Peyer's patch (tissue), 4 donors: ENCODE data around the gene NIN. TPM values are rescaled to one million over a fixed set of nuclear protein-coding genes. Genes with fewer than 3 reads are reported as not detected.

Experiments used
- DNase-seq, 3 donors: peaks; one replicate each; pipeline ENCODE4 v3.0.0-alpha.2; 2017 to 2019
- H3K27ac ChIP-seq, 4 donors: fragments of 200-600 bp; sonication (generic); one replicate each; pipeline ENCODE4 v1.5.1; 2016 to 2019
- H3K27me3 ChIP-seq, 2 donors: fragments of 200-600 bp; sonication (generic); one replicate each; pipeline ENCODE4 v1.5.1; 2019
- H3K36me3 ChIP-seq, 3 donors: fragments of 200-600 bp; sonication (generic); one replicate each; pipeline ENCODE4 v1.5.1; 2016 to 2019
- H3K4me1 ChIP-seq, 4 donors: fragments of 200-600 bp; sonication (generic); one replicate each; pipeline ENCODE4 v1.5.1; 2016 to 2019
- H3K4me3 ChIP-seq, 4 donors: fragments of 200-600 bp; sonication (generic); 1 replicate in 3 of 4; 2 replicates in 1 of 4; pipeline ENCODE4 v1.5.1; 2016 to 2019; ENCODE audit warnings: mild to moderate bottlenecking in 1 of 4
- H3K9me3 ChIP-seq, 4 donors: fragments of 200-600 bp; sonication (generic); one replicate each; pipeline ENCODE4 v1.5.1; 2016 to 2019; ENCODE audit warnings: mild to moderate bottlenecking in 1 of 4
- CTCF ChIP-seq, 6 experiments: fragments of 450-650 bp in 4 of 6; fragments of 200-600 bp in 2 of 6; sonication (generic) in 1 of 6; IDR thresholded peaks; one replicate each; pipeline ENCODE4 v1.5.1; 2017 to 2019; ENCODE audit warnings: antibody characterized with exemption in 6 of 6, mild to moderate bottlenecking in 3 of 6, moderate library complexity in 1 of 6
- POLR2A ChIP-seq, 2 donors: fragments of 450-650 bp; IDR thresholded peaks; one replicate each; pipeline ENCODE4 v1.5.1; 2017; ENCODE audit warnings: antibody characterized with exemption in 2 of 2, mild to moderate bottlenecking in 2 of 2, moderate library complexity in 2 of 2
- total RNA-seq, 4 donors: library from RNA; depleted of rRNA; stranded (reverse); fragments of >200 nt; gene quantifications; one replicate each; pipeline ENCODE4 v1.1.0, GENCODE V29; 2016

The NIN gene
- total RNA-seq, 4 donors from 2014 or later = 13.8 to 151 (median 21.5) TPM

DNA sequence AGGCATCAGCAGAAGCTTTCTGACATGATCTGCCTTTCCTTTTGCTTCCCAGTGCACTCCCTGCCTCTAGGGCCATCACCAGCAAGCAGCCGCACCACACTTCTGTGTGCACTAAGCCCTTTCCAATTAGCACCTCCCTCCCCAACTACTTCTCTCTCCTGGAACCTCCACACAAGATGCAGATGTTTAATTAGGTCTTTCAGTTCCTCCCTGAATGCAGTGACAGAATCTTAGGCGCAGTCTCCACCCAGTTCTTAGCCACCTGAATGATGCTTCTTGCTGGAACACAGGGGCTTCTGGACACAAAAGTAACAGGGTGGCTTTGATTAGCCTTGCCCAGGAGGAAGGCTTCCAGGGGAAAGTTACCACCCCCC lies 32.9 kb downstream of the NIN start:
- DNase-seq = no peak
- Histone ChIP-seq H3K4me3 (no peak overlapping the region), H3K36me3 (no peaks in the 10 kb centered on the region), H3K4me1 (no peaks in the 10 kb centered on the region), H3K27me3 (no peaks in the 10 kb centered on the region), H3K27ac (no peak overlapping the region), H3K9me3 (no peaks in the 10 kb centered on the region)
- TF ChIP-seq CTCF (IDR thresholded peaks at IDR 0.05) (no peak), POLR2A (IDR thresholded peaks at IDR 0.05) (no peak)

- Histone ChIP-seq H3K27ac (no peak overlapping the region), H3K4me3 (no peak overlapping the region), H3K9me3 (no peaks in the 10 kb centered on the region), H3K4me1 (no peaks in the 10 kb centered on the region), H3K36me3 (no peaks in the 10 kb centered on the region), H3K27me3 (no peaks in the 10 kb centered on the region)
- TF ChIP-seq POLR2A (IDR thresholded peaks at IDR 0.05) (no peak), CTCF (IDR thresholded peaks at IDR 0.05) (no peak)
- DNase-seq = no peak
Observed at GRCh38 chr14:50797250-50798047, 33.5 kb downstream of the NIN start.

DNA sequence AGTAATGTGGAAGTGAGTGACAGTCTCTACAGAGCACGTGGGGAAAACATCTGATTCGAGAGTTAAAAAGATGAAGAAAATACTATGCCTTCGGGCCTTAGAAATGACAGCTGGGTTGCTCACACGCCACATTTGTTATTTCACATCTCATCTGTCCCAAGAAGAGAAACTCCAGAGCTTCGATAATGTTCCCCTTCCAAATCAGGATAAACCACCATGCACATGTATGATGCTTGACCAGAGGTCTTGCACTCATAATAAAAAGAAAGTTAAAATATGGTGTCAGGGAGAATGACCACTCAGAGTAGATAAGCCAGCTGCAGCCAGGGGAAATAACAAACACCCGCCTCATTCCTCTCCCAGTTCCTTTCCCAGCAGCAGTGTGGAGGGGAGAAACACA lies 34.6 kb downstream of the NIN start:
- H3K4me1 ChIP-seq = no peaks in the 10 kb centered on the region
- no peak overlapping the region for H3K4me3 ChIP-seq
- H3K27me3 ChIP-seq = no peaks in the 10 kb centered on the region
- no peak for DNase-seq
- TF ChIP-seq POLR2A (IDR thresholded peaks at IDR 0.05) = no peak
- no peak for TF ChIP-seq CTCF (IDR thresholded peaks at IDR 0.05)
- no peak overlapping the region for H3K27ac ChIP-seq
- no peaks in the 10 kb centered on the region for H3K9me3 ChIP-seq
- H3K36me3 ChIP-seq = no peaks in the 10 kb centered on the region

- Histone ChIP-seq H3K27ac (no peak overlapping the region), H3K4me3 (no peak overlapping the region), H3K27me3 (no peaks in the 10 kb centered on the region), H3K36me3 (no peaks in the 10 kb centered on the region), H3K9me3 (no peaks in the 10 kb centered on the region), H3K4me1 (no peaks in the 10 kb centered on the region)
- TF ChIP-seq CTCF (IDR thresholded peaks at IDR 0.05) = no peak
- no peak for TF ChIP-seq POLR2A (IDR thresholded peaks at IDR 0.05)
- DNase-seq = no peak
Observed at GRCh38 chr14:50795909-50796308, 35.1 kb downstream of the NIN start.

- no peak for DNase-seq
- H3K4me1 ChIP-seq = peaks cover 0 to 1% (median 0%) of the 10 kb centered on the region in 4 donors
- peaks cover 0 to 5% (median 0%) of the 10 kb centered on the region in 3 donors for H3K36me3 ChIP-seq
- H3K27me3 ChIP-seq = no peaks in the 10 kb centered on the region
- TF ChIP-seq CTCF (IDR thresholded peaks at IDR 0.05) (no peak), POLR2A (IDR thresholded peaks at IDR 0.05) (no peak)
- H3K4me3 ChIP-seq = no peak overlapping the region
- no peak overlapping the region for H3K27ac ChIP-seq
- H3K9me3 ChIP-seq = no peaks in the 10 kb centered on the region
Observed at GRCh38 chr14:50795142-50795541, 35.8 kb downstream of the NIN start.
